WTC11 (cell line): Measurements from ENCODE around the gene TNIK. TPM values are rescaled to one million over a fixed set of nuclear protein-coding genes. Genes with fewer than 3 reads are reported as not detected.

Experiments used
- ATAC-seq: fragments of 200-7000 bp; cut with Tn5 transposase; 2 replicates; pipeline ENCODE4 v1.10.0; 2021; ENCODE audit warnings: mild to moderate bottlenecking, moderate library complexity
- CTCF ChIA-PET: fragments of 300-600 bp; sonication (Branson Sonifier 250); formaldehyde crosslinking; loops from one replicate; lab custom pipeline; 2021; ENCODE audit warnings: antibody characterized with exemption; lab: Charles Lee
- POLR2A ChIA-PET: fragments of 350-600 bp; sonication (Branson Sonifier 250); formaldehyde crosslinking; loops from one replicate; lab custom pipeline; 2021; ENCODE audit warnings: antibody characterized with exemption; lab: Charles Lee
- DNase-seq: peaks from one replicate; pipeline ENCODE4 v3.0.0; 2021; ENCODE audit warnings: low spot score
- H3K27ac Mint-ChIP-seq: 2 replicates; pipeline ENCODE4 v1.8.0; 2021; ENCODE audit warnings: mixed read lengths
- H3K27me3 Mint-ChIP-seq: 2 replicates; pipeline ENCODE4 v1.8.0; 2021; ENCODE audit warnings: low read depth, mild to moderate bottlenecking, moderate library complexity, mixed read lengths
- H3K36me3 Mint-ChIP-seq: 2 replicates; pipeline ENCODE4 v1.8.0; 2021; ENCODE audit warnings: mixed read lengths
- H3K4me1 Mint-ChIP-seq: 2 replicates; pipeline ENCODE4 v1.8.0; 2022; ENCODE audit warnings: mixed read lengths
- H3K4me3 Mint-ChIP-seq: 2 replicates; pipeline ENCODE4 v1.8.0; 2021; ENCODE audit warnings: mild to moderate bottlenecking, moderate library complexity, mixed read lengths
- H3K9me3 Mint-ChIP-seq: 2 replicates; pipeline ENCODE4 v1.8.0; 2021; ENCODE audit warnings: mixed read lengths
- ARID4B ChIP-seq: sonication (generic); formaldehyde crosslinking; IDR thresholded peaks from 2 replicates; pipeline ENCODE4 v1.8.0; 2023; ENCODE audit warnings: missing genetic modification reagents, mild to moderate bottlenecking, borderline replicate concordance
- CDX4 ChIP-seq: fragments of 250-450 bp; sonication (Bioruptor Pico); IDR thresholded peaks from 2 replicates; pipeline ENCODE4 v1.9.0; 2021; ENCODE audit warnings: moderate library complexity, mild to moderate bottlenecking, inconsistent platforms, borderline replicate concordance
- CREM ChIP-seq: sonication (generic); formaldehyde crosslinking; IDR thresholded peaks from 2 replicates; pipeline ENCODE4 v1.8.1; 2022; ENCODE audit warnings: mild to moderate bottlenecking, missing genetic modification reagents, moderate library complexity
- E2F4 ChIP-seq: sonication (generic); formaldehyde crosslinking; IDR thresholded peaks from 2 replicates; pipeline ENCODE4 v1.8.1; 2022; ENCODE audit warnings: low read depth, mild to moderate bottlenecking, moderate library complexity, missing genetic modification reagents, borderline replicate concordance
- ESRRA ChIP-seq: sonication (generic); formaldehyde crosslinking; IDR thresholded peaks from 2 replicates; pipeline ENCODE4 v1.8.1; 2022; ENCODE audit warnings: mild to moderate bottlenecking, missing genetic modification reagents, borderline replicate concordance
- FOXP4 ChIP-seq: sonication (generic); formaldehyde crosslinking; IDR thresholded peaks from 2 replicates; pipeline ENCODE4 v1.8.0; 2022; ENCODE audit warnings: mild to moderate bottlenecking, missing genetic modification reagents
- IRF1 ChIP-seq: sonication (generic); formaldehyde crosslinking; IDR thresholded peaks from 2 replicates; pipeline ENCODE4 v1.8.0; 2023; ENCODE audit warnings: missing genetic modification reagents
- MLX ChIP-seq: sonication (generic); formaldehyde crosslinking; IDR thresholded peaks from 2 replicates; pipeline ENCODE4 v1.8.1; 2023; ENCODE audit warnings: mild to moderate bottlenecking, missing genetic modification reagents, moderate library complexity
- NFATC4 ChIP-seq: fragments of 250-450 bp; sonication (Bioruptor Pico); IDR thresholded peaks from 2 replicates; pipeline ENCODE4 v1.9.0; 2021; ENCODE audit warnings: mild to moderate bottlenecking
- NR1H2 ChIP-seq: sonication (generic); formaldehyde crosslinking; IDR thresholded peaks from 2 replicates; pipeline ENCODE4 v1.9.0; 2021; ENCODE audit warnings: mild to moderate bottlenecking, moderate library complexity, missing genetic modification reagents
- OVOL2 ChIP-seq: fragments of 250-450 bp; sonication (Bioruptor Pico); IDR thresholded peaks from 2 replicates; pipeline ENCODE4 v1.9.0; 2021; ENCODE audit warnings: mild to moderate bottlenecking, borderline replicate concordance
- SMAD3 ChIP-seq: sonication (generic); formaldehyde crosslinking; IDR thresholded peaks from 2 replicates; pipeline ENCODE4 v1.8.0; 2022; ENCODE audit warnings: missing genetic modification reagents, mild to moderate bottlenecking, borderline replicate concordance
- ZBTB43 ChIP-seq: sonication (generic); formaldehyde crosslinking; IDR thresholded peaks from 2 replicates; pipeline ENCODE4 v1.8.1; 2023; ENCODE audit warnings: mild to moderate bottlenecking, missing genetic modification reagents
- ZNF121 ChIP-seq: sonication (generic); formaldehyde crosslinking; IDR thresholded peaks from 2 replicates; pipeline ENCODE4 v1.8.0; 2023; ENCODE audit warnings: missing genetic modification reagents
- ZNF671 ChIP-seq: fragments of 250-450 bp; sonication (Bioruptor Pico); IDR thresholded peaks from 2 replicates; pipeline ENCODE4 v1.8.0; 2021; ENCODE audit warnings: mild to moderate bottlenecking
- ZSCAN18 ChIP-seq: fragments of 250-450 bp; sonication (Bioruptor Pico); IDR thresholded peaks from 2 replicates; pipeline ENCODE4 v2.1.2; 2022; ENCODE audit warnings: mild to moderate bottlenecking, moderate library complexity
- total RNA-seq: library from RNA; stranded (reverse); gene quantifications from 3 replicates; pipeline ENCODE4 v1.2.3, GENCODE V29; 2021

Gene TNIK
- total RNA-seq, 1 experiment from 2014 or later: 50.3 TPM

GRCh38 chr3:171159822-171160157 lies 300.4 kb downstream of the TNIK start (continued):
- TF ChIP-seq MLX (no peak), ZBTB43 (no peak), ZSCAN18 (CRISPR knock-in tag) (no peak), FOXP4 (CRISPR knock-in tag) (no peak), E2F4 (no peak), SMAD3 (no peak), ARID4B (CRISPR knock-in tag) (no peak), IRF1 (CRISPR knock-in tag) (no peak)

- H3K9me3 Mint-ChIP-seq: peaks cover 12% of the 10 kb centered on the region
- ATAC-seq: no peak
- no peaks in the 10 kb centered on the region for H3K4me1 Mint-ChIP-seq
- no peaks in the 10 kb centered on the region for H3K27me3 Mint-ChIP-seq
- peak overlapping the region; percentile 20; the same call in 1 of the 2 replicates for H3K27ac Mint-ChIP-seq
- peaks cover 55% of the 10 kb centered on the region for H3K36me3 Mint-ChIP-seq
- ChIA-PET POLR2A (no interaction called here), CTCF (no interaction called here)
- no peak for TF ChIP-seq ESRRA (CRISPR knock-in tag)
- no peak for DNase-seq
- no peak overlapping the region for H3K4me3 Mint-ChIP-seq
Observed at GRCh38 chr3:171159024-171159821, 301.0 kb downstream of the TNIK start.

GRCh38 chr3:171157980-171158379 lies 302.2 kb downstream of the TNIK start:
- POLR2A ChIA-PET: no interaction called here
- Mint-ChIP-seq H3K4me1 (no peaks in the 10 kb centered on the region), H3K27ac (no peak overlapping the region), H3K9me3 (peaks cover 7% of the 10 kb centered on the region), H3K27me3 (no peaks in the 10 kb centered on the region), H3K36me3 (peaks cover 53% of the 10 kb centered on the region), H3K4me3 (no peak overlapping the region)
- ATAC-seq (no peak), DNase-seq (no peak)
- TF ChIP-seq ESRRA (CRISPR knock-in tag) (no peak), NR1H2 (CRISPR knock-in tag) (no peak), ZSCAN18 (CRISPR knock-in tag) (no peak), CREM (CRISPR knock-in tag) (no peak), OVOL2 (CRISPR knock-in tag) (no peak), ZNF121 (CRISPR knock-in tag) (no peak), MLX (no peak), SMAD3 (no peak), CDX4 (no peak), ZNF671 (CRISPR knock-in tag) (no peak), NFATC4 (CRISPR knock-in tag) (no peak)
- TF ChIP-seq, all 79 proteins: peak for 0
- CTCF ChIA-PET: interaction anchor here (0.5 to 1.5 kb wide), 2 partner anchors 108 to 382 kb away, joined by 4 read pairs; no protein-coding TSS in a partner anchor
